Panc1 (cell line): ENCODE measurements around the gene ARHGAP45. TPM values are rescaled to one million over a fixed set of nuclear protein-coding genes. Genes with fewer than 3 reads are reported as not detected.

Experiments
- ATAC-seq: fragments of 200-7000 bp; cut with Tn5 transposase; 2 replicates; pipeline ENCODE4 v1.9.1; 2020; ENCODE audit warnings: mild to moderate bottlenecking, moderate library complexity
- BruUV-seq: library from RNA; stranded (reverse); fragments of 400-500 nt; replicated peaks from 2 replicates; lab custom pipeline; 2021; lab: Mats Ljungman, UMichigan
- CTCF ChIA-PET: fragments of 300-600 bp; sonication (Branson Sonifier 250); formaldehyde crosslinking; loops from one replicate; lab custom pipeline; 2022; ENCODE audit warnings: antibody characterized with exemption; lab: Charles Lee
- POLR2A ChIA-PET: fragments of 300-600 bp; sonication (Branson Sonifier 250); formaldehyde crosslinking; loops from one replicate; lab custom pipeline; 2022; ENCODE audit warnings: antibody characterized with exemption; lab: Charles Lee
- DNase-seq: peaks from one replicate; pipeline ENCODE4 v3.0.0-alpha.2; 2010; ENCODE audit warnings: low read depth, low spot score
- H3K27ac ChIP-seq: 2 replicates; pipeline ENCODE4 v1.5.1; 2011; ENCODE audit warnings: mild to moderate bottlenecking, low read length, inconsistent platforms
- H3K27me3 ChIP-seq: fragments of 200-500 bp; sonication (Bioruptor generic); 2 replicates; pipeline ENCODE4 v1.6.0; 2014; ENCODE audit warnings: low read length, inconsistent platforms; ENCODE audit not compliant: control insufficient read depth, insufficient read depth
- H3K36me3 ChIP-seq: fragments of 200-500 bp; sonication (Bioruptor generic); 2 replicates; pipeline ENCODE4 v1.5.1; 2014; ENCODE audit warnings: inconsistent platforms, mild to moderate bottlenecking, low read length, moderate library complexity; ENCODE audit not compliant: control insufficient read depth, insufficient read depth
- H3K4me1 ChIP-seq: 2 replicates; pipeline ENCODE4 v1.5.1; 2011; ENCODE audit warnings: inconsistent platforms, mild to moderate bottlenecking, low read length, moderate library complexity; ENCODE audit not compliant: control insufficient read depth, insufficient read depth
- H3K4me3 ChIP-seq, 2 experiments: 2 replicates each; pipeline ENCODE4 v1.5.1; 2011 to 2012; ENCODE audit warnings: low read depth in 2 of 2, low read length in 2 of 2, mild to moderate bottlenecking in 2 of 2, inconsistent platforms in 1 of 2, moderate library complexity in 1 of 2
- H3K9me3 ChIP-seq: fragments of 200-500 bp; sonication (Bioruptor generic); 2 replicates; pipeline ENCODE4 v1.5.1; 2014; ENCODE audit warnings: low read depth, mild to moderate bottlenecking, inconsistent platforms, low read length, moderate library complexity; ENCODE audit not compliant: control insufficient read depth, insufficient read depth
- POLR2AphosphoS5 ChIP-seq: IDR thresholded peaks from 2 replicates; pipeline ENCODE4 v1.6.1; 2012; ENCODE audit warnings: mild to moderate bottlenecking, low read depth, low read length, moderate library complexity
- SIN3A ChIP-seq: IDR thresholded peaks from 2 replicates; pipeline ENCODE4 v1.6.1; 2012; ENCODE audit warnings: low read depth, mild to moderate bottlenecking, low read length, moderate library complexity, borderline replicate concordance; ENCODE audit not compliant: insufficient read depth
- TCF7L2 ChIP-seq: IDR thresholded peaks from 2 replicates; pipeline ENCODE4 v1.6.1; 2011; ENCODE audit warnings: mild to moderate bottlenecking, low read depth, low read length, inconsistent platforms
- in situ Hi-C: cut with HindIII; loops from 2 replicates; pipeline ENCODE4 v1.10.0; 2016; ENCODE audit warnings: low sequenced_read_pairs, low pct_unique_long_range_greater_than_20kb
- intact Hi-C: fragments of 100-400 bp; cut with micrococcal nuclease; formaldehyde crosslinking; loops from one replicate; pipeline ENCODE4 v1.10.0; 2022; ENCODE audit not compliant: unreplicated experiment
- total RNA-seq: library from RNA; stranded (reverse); gene quantifications from one replicate; pipeline ENCODE4 v1.2.1, GENCODE V29; 2021; ENCODE audit not compliant: unreplicated experiment
- TF ChIP-seq, protein P1 (sequence below), 2 experiments: IDR thresholded peaks; 2 replicates each; pipeline ENCODE4 v1.6.1; 2011 to 2012; ENCODE audit warnings: low read depth in 2 of 2, control low read depth in 1 of 2, low read length in 1 of 2, mild to moderate bottlenecking in 1 of 2, moderate library complexity in 1 of 2; ENCODE audit not compliant: insufficient read depth in 1 of 2
- TF ChIP-seq, protein P2 (sequence below): fragments of 450-650 bp; IDR thresholded peaks from 2 replicates; pipeline ENCODE4 v1.5.1; 2017; ENCODE audit warnings: mild to moderate bottlenecking

Gene ARHGAP45
- total RNA-seq, 1 experiment from 2014 or later: 27.8 TPM

DNA sequence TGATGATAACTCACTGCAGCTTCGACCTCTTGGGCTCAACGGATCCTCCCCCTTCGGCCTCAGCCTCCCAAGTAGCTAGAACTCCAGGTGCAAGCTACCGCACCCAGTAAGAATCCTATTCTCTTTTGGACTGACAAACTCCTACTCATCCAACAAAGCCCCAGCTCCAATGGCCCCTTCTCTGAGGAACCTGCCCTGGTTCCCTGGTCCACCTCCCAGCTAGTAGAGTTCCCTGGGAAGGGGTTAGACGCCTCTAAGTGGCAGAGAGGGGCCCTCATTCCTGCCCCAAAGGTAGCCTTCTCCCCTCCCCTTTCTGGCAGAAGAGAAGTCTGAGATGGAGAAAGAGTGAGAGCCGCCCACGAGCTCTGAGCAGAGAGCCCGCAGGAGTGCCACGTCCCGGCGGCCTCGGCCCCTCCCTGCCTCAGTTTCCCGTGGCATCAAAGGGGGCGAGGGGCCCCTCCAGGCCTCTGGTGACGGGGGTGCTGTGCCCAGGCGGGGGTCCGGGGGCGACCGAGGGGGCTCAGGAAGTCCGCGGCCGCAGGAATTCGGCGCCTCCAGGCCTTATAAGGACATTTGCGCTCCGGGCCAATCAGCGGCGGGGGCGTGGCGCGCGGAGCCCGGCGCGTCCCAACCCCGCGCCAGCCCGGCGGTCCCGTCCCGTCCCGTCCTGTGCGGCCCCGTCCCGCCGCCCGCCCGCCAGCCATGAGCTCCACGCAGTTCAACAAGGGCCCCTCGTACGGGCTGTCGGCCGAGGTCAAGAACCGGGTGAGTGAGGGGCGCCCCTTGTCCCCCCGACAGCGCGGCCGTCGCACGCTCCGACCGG lies 40.8 kb upstream of the ARHGAP45 start, which contains the start of gene CNN2:
TSS of gene CNN2 (plus strand) at position 649 of the 823 bp plus-strand sequence. CDS start at position 703, 54 bp downstream.
- Histone ChIP-seq H3K27ac (peak within 1 kb of the TSS; percentile 94), H3K4me1 (peaks cover 8% of the 10 kb centered on the region), H3K27me3 (no peaks in the 10 kb centered on the region), H3K4me3 (peak within 1 kb of the TSS; percentile 82 to 94), H3K9me3 (no peaks in the 10 kb centered on the region), H3K36me3 (peaks cover 9% of the 10 kb centered on the region; the same call in 1 of the 2 replicates)
- in situ Hi-C loops: no loop called here
- TF ChIP-seq SIN3A (no peak), POLR2AphosphoS5 (no peak), TCF7L2 (no peak)
- TF ChIP-seq, protein P1, sequence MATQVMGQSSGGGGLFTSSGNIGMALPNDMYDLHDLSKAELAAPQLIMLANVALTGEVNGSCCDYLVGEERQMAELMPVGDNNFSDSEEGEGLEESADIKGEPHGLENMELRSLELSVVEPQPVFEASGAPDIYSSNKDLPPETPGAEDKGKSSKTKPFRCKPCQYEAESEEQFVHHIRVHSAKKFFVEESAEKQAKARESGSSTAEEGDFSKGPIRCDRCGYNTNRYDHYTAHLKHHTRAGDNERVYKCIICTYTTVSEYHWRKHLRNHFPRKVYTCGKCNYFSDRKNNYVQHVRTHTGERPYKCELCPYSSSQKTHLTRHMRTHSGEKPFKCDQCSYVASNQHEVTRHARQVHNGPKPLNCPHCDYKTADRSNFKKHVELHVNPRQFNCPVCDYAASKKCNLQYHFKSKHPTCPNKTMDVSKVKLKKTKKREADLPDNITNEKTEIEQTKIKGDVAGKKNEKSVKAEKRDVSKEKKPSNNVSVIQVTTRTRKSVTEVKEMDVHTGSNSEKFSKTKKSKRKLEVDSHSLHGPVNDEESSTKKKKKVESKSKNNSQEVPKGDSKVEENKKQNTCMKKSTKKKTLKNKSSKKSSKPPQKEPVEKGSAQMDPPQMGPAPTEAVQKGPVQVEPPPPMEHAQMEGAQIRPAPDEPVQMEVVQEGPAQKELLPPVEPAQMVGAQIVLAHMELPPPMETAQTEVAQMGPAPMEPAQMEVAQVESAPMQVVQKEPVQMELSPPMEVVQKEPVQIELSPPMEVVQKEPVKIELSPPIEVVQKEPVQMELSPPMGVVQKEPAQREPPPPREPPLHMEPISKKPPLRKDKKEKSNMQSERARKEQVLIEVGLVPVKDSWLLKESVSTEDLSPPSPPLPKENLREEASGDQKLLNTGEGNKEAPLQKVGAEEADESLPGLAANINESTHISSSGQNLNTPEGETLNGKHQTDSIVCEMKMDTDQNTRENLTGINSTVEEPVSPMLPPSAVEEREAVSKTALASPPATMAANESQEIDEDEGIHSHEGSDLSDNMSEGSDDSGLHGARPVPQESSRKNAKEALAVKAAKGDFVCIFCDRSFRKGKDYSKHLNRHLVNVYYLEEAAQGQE (IDR thresholded peaks at IDR 0.05; ENCODE audit: insufficient read depth in 1 of 2, low read depth in 2 of 2, low read length in 1 of 2): no peak
- TF ChIP-seq, protein P2, sequence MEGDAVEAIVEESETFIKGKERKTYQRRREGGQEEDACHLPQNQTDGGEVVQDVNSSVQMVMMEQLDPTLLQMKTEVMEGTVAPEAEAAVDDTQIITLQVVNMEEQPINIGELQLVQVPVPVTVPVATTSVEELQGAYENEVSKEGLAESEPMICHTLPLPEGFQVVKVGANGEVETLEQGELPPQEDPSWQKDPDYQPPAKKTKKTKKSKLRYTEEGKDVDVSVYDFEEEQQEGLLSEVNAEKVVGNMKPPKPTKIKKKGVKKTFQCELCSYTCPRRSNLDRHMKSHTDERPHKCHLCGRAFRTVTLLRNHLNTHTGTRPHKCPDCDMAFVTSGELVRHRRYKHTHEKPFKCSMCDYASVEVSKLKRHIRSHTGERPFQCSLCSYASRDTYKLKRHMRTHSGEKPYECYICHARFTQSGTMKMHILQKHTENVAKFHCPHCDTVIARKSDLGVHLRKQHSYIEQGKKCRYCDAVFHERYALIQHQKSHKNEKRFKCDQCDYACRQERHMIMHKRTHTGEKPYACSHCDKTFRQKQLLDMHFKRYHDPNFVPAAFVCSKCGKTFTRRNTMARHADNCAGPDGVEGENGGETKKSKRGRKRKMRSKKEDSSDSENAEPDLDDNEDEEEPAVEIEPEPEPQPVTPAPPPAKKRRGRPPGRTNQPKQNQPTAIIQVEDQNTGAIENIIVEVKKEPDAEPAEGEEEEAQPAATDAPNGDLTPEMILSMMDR: no peak
- intact Hi-C loops: no loop called here
- ATAC-seq: peak; percentile 84
- BruUV-seq: no TSS peak
- CTCF ChIA-PET: interaction anchor here (0.6 kb wide), 2 partner anchors 9 to 253 kb away, joined by 3 to 5 read pairs; no protein-coding TSS in a partner anchor
- DNase-seq: no peak
- POLR2A ChIA-PET: interaction anchor here (1.0 kb wide), 1 partner anchor 10 kb away, joined by 4 read pairs; no protein-coding TSS in a partner anchor

DNA sequence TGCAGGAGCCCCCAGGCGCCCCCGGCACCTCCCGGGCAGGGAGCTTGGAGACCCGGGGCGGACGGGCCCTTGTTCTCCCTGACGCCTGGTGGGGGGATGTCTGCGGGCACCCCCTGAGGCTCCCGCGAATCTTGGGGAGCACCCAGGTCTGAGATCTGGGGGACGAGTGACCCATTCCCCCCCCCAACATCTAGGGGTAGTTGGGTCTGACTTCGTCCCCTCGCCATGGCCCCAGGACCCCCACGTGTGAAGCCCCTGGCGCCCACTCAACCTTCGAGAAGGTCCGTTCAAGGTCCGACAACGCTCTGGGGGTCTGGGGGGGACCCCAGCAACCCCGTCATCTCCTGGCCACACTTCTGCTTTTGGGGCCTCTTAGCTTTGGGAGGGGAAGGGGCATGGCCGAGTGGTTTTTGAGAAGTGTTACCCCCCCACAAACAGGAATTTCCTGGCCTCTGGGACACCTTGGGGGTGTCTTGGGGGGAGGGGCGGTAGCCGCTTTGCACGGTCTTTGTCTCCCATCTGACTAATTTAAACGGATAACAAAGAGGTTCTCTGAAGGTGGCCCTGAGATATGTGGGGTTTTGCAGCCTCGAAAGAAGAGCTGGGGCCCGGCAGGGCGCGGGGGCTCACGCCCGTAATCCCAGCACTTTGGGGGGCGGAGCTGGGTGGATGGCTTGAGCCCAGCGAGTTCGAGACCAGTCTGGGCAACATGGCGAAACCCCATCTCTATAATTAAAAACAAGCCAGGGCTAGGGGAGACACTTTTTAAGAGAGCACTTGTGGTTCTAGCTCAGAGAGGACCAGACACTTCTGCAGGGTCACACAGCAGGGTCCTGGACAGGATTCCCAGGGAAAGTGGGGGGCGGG lies 40.0 kb upstream of the ARHGAP45 start:
- peak; percentile 8; the same call in 1 of the 2 replicates for ATAC-seq
- peaks cover 8% of the 10 kb centered on the region for H3K4me1 ChIP-seq
- peak overlapping the region; percentile 82 to 94 for H3K4me3 ChIP-seq
- in situ Hi-C loops (no loop called here), intact Hi-C loops (no loop called here)
- H3K9me3 ChIP-seq: no peaks in the 10 kb centered on the region
- DNase-seq: no peak
- POLR2A ChIA-PET: interaction anchor here (0.5 to 1.0 kb wide), 2 partner anchors 10 to 34 kb away, joined by 4 to 13 read pairs; no protein-coding TSS in a partner anchor
- peaks cover 9% of the 10 kb centered on the region; the same call in 1 of the 2 replicates for H3K36me3 ChIP-seq
- peak overlapping the region; percentile 94 for H3K27ac ChIP-seq
- BruUV-seq: TSS peak; percentile 95
- CTCF ChIA-PET: interaction anchor here (0.6 kb wide), 1 partner anchor 253 kb away, joined by 3 read pairs; no protein-coding TSS in a partner anchor
- no peaks in the 10 kb centered on the region for H3K27me3 ChIP-seq
- TF ChIP-seq TCF7L2: no peak
- no peak for TF ChIP-seq POLR2AphosphoS5
- TF ChIP-seq, protein P2: no peak
- TF ChIP-seq SIN3A: no peak
- TF ChIP-seq, protein P1 (IDR thresholded peaks at IDR 0.05; ENCODE audit: insufficient read depth in 1 of 2, low read depth in 2 of 2, low read length in 1 of 2): no peak
